IMR-90 (cell line): ENCODE data around the gene FBXL7.

Experiments
- CHD1 ChIP-seq: IDR thresholded peaks from 2 replicates; pipeline ENCODE4 v1.6.1; 2012; ENCODE audit warnings: low read depth, low read length, improper control_type of control experiment
- MAFK ChIP-seq: IDR thresholded peaks from 2 replicates; pipeline ENCODE4 v1.6.1; 2012; ENCODE audit warnings: low read depth, low read length, improper control_type of control experiment
- POLR2A ChIP-seq: IDR thresholded peaks from 2 replicates; pipeline ENCODE4 v1.6.1; 2012; ENCODE audit warnings: mild to moderate bottlenecking, low read depth, low read length
- RCOR1 ChIP-seq: IDR thresholded peaks from 2 replicates; pipeline ENCODE4 v1.6.1; 2012; ENCODE audit warnings: mild to moderate bottlenecking, low read length, improper control_type of control experiment; ENCODE audit not compliant: insufficient replicate concordance
- RFX5 ChIP-seq: IDR thresholded peaks from 2 replicates; pipeline ENCODE4 v1.8.0; 2012; ENCODE audit warnings: low read depth, mild to moderate bottlenecking, low read length, moderate library complexity
- SMC3 ChIP-seq: fragments of 150-350 bp; IDR thresholded peaks from 2 replicates; pipeline ENCODE4 v1.6.1; 2016; ENCODE audit warnings: low read depth, mild to moderate bottlenecking, antibody characterized with exemption, low read length, moderate library complexity
- TF ChIP-seq, protein P1 (sequence below): conservative IDR thresholded peaks from 2 replicates; pipeline ENCODE4 v1.5.1; 2012; ENCODE audit warnings: mild to moderate bottlenecking, low read depth, low read length, improper control_type of control experiment

DNA sequence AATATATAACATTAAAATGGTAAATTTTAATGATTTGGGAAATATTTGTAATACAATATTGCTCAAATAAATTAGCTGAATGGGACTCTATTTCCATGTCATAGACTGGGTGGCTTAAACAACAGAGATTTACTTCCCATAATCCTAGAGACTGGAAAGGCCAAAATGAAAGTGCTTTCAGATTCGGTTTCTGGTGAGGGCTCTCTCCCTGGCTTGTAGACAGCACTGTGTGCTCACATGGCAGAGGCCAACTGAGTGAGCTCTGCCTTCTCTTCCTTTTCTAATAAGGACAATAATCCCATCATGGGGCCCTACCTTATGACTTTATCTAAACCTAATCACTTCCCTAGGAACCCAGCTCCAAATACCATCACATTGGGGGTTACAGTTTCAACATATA lies 483.4 kb downstream of the FBXL7 start:
- TF ChIP-seq, protein P1, sequence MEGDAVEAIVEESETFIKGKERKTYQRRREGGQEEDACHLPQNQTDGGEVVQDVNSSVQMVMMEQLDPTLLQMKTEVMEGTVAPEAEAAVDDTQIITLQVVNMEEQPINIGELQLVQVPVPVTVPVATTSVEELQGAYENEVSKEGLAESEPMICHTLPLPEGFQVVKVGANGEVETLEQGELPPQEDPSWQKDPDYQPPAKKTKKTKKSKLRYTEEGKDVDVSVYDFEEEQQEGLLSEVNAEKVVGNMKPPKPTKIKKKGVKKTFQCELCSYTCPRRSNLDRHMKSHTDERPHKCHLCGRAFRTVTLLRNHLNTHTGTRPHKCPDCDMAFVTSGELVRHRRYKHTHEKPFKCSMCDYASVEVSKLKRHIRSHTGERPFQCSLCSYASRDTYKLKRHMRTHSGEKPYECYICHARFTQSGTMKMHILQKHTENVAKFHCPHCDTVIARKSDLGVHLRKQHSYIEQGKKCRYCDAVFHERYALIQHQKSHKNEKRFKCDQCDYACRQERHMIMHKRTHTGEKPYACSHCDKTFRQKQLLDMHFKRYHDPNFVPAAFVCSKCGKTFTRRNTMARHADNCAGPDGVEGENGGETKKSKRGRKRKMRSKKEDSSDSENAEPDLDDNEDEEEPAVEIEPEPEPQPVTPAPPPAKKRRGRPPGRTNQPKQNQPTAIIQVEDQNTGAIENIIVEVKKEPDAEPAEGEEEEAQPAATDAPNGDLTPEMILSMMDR, result no peak
- TF ChIP-seq POLR2A (no peak), RCOR1 (no peak), RFX5 (no peak), SMC3 (no peak), CHD1 (no peak), MAFK (no peak)
